COLO668 (cell line): ENCODE data around the gene SPRED2.
A peak's percentile ranks its signal among the peaks of the same experiment; 100 is the strongest.

Experiments used
- DNase-seq: peaks from one replicate; lab custom pipeline; 2025; ENCODE audit not compliant: unreplicated experiment; lab: John Stamatoyannopoulos, UW

The SPRED2 gene

DNA sequence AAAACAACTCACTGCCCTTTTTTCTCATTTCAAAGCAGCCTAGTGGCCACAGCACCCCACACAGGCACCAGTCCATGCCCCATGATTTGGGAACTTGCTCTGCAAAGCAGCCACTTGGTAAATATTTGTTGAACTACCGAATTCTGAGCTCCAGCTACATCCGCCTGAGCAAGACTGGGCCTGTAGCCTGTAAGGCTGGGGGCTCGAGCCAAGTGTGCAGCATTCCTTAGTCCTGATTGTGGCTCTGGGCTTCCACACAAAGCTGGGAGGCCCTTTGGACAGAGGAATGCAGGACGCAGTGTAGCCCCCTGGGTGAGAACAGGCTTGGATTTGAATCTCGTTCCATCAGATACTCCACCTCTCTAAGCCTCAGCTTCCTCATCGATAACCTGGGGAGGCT lies 116.3 kb downstream of the SPRED2 start:
- DNase-seq: no peak

GRCh38 chr2:65314801-65315441 lies 117.5 kb downstream of the SPRED2 start:
- no peak for DNase-seq

GRCh38 chr2:65313954-65314256 lies 118.5 kb downstream of the SPRED2 start:
- DNase-seq: no peak

GRCh38 chr2:65313126-65313953 lies 119.1 kb downstream of the SPRED2 start:
- DNase-seq: no peak

DNA sequence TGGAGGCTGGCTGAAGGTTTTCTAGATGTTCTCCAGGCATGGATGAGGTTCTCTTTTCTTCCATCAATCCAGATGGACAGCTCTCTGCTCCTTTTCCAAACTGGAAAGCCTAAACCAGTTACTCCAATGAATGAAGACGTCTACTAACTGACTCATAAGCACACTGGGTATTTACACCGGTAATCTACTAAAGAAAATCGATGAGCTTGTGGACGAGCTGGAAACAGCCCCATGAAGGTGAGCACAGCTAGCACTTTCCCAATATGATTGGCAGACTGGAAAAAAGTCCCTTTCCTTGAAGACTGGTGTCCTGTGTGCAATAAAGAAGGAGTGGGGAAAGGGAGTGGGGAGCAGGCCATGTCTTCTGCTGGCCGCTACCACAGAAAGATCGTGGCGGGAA lies 120.8 kb downstream of the SPRED2 start:
- no peak for DNase-seq

DNA sequence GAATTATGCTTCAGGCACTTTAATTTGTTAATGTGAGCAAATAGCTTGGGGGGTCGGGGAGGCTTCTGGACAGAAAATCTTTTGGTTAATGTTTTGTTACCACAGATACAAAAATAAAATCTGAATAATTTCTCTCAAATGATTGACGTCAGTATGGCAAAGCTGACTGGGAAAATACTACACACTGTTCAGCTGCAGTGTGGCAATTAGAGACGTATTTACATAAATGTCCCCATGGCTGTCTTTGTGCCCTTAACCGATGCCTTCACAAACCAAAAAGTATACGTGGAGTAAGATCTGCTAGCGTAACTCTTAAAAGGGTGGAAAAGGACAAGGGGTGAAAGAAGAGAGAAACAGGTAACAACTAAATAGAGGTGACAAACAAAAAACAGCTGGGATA lies 121.3 kb downstream of the SPRED2 start:
- no peak for DNase-seq

- DNase-seq: no peak
Observed at GRCh38 chr2:65309699-65310098, 122.7 kb downstream of the SPRED2 start.

DNA sequence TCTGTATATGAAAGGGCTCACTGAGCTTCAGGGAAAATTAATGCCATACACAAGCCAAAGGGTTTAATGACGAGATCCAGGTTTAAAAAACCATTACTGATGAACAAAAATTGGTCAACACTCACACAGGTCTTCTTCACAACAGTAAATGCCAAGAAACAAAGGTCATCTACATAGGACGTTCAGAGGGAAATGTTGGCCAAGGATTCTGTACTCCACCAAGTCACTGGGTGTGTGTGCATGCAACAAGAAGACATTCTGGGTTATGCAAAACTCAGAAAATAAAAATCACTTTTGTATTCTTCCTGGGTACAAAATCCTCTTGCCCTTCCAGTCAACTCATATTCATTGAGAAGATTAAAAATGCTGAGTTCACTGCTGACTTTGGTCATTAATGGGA lies 126.5 kb downstream of the SPRED2 start:
- no peak for DNase-seq

DNA sequence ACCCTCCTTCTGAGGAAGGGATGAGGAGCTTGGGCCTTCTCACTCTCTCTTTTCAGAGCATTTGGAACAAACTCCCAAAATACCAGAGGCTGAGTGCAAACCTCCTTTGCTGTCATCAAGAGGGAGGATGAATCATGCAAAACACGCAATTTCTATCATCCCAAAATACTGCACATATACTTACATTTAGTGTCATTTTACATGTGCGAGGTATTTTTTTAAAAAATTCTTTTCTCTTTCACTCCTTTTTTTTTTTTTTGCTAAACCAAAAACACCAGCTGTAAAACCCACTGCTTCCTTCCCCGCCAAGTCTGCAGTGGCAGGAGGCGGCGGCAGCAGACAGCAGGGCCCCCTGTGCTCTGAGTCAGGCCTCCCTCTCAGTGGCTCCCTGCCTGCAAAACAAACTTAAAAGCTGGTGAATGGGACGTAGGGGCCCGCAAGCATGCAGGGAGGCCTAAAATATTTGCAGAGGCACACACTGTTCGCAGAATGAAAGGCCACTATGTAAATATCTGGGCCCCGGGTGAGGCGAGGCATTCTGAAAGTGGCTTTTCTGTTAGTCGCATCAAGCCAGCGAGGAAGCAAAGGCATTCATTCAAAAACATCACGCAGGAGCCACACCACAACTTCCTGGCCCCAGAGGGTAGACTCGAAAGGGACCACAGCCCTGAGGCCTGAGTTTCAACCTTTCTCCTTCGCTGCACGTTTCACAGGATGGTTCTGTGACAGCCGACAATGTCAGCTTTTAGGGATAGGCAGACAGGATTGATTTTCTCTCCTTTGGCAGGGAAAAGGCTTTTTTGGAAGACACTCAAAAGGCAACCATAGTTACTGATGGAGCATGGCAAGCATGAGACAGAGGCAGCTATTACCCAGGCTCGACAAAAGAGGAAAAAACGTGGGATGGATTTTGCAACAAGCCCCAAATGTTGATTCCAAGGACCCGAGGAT lies 131.4 kb downstream of the SPRED2 start:
- peak; percentile 55 for DNase-seq

- DNase-seq: no peak
Observed at GRCh38 chr2:65300134-65300760, 132.2 kb downstream of the SPRED2 start.

DNA sequence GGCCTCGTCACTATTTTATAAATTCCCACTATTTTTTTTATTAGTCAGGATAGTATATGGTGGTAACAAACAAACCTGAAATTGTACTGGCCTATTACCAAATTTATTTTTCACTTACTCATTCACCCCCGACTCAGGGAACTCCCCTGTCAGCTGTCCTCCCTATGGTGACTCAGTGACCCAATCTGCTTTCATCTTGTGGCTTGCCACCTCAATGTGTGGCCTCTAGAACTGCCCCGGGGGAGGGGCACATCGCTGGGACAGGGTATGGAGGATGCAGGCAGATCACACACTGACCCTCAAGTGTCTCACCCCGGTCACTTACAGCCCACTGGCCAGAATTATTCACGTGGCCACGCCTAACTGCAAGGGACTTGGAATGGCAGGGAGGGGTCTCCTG lies 133.2 kb downstream of the SPRED2 start:
- DNase-seq: no peak

GRCh38 chr2:65298089-65298488 lies 134.3 kb downstream of the SPRED2 start:
- DNase-seq: no peak

GRCh38 chr2:65297544-65297943 lies 134.9 kb downstream of the SPRED2 start:
- DNase-seq: no peak

- no peak for DNase-seq
Observed at GRCh38 chr2:65296971-65297370, 135.4 kb downstream of the SPRED2 start.

DNA sequence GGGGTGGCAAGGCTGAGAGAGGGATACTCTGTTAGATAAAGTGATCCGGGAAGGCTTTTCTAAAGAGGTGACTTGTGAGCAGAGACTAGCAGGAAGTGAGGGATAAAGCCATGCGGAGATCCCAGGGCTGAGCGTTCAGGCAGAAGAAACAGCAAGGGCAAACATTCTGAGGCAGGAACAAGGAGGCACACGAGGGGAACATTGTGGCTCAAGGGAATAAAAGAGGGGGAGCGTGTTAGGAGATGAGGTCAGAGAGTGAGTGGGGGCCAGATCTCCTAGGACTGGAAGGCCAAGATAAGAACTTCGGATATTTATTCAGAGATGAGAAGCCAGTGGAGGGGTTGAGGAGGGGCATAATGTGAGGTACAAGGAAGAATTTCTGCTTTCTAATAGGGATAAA lies 137.7 kb downstream of the SPRED2 start:
- no peak for DNase-seq

GRCh38 chr2:65294136-65294535 lies 138.3 kb downstream of the SPRED2 start:
- no peak for DNase-seq

DNA sequence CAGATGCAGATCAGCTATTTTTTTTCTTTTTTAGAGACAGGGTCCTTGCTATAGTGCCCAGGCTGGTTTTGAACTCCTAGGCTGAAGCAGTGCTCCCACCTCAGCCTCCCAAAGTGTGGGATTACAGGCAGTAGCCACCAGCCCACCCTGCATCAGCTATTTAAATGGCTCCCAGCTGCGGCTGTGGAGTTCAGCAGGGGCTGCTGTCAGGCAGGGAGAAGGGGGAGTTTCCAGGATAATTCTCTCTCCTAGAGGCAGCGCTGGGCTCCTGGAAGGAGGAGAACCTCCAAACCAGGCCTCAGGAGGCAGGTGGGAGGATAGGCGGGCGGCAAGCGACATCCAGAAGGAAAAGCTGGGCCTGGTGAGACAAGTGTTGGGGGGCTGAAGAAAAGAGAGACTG lies 139.0 kb downstream of the SPRED2 start:
- no peak for DNase-seq

DNA sequence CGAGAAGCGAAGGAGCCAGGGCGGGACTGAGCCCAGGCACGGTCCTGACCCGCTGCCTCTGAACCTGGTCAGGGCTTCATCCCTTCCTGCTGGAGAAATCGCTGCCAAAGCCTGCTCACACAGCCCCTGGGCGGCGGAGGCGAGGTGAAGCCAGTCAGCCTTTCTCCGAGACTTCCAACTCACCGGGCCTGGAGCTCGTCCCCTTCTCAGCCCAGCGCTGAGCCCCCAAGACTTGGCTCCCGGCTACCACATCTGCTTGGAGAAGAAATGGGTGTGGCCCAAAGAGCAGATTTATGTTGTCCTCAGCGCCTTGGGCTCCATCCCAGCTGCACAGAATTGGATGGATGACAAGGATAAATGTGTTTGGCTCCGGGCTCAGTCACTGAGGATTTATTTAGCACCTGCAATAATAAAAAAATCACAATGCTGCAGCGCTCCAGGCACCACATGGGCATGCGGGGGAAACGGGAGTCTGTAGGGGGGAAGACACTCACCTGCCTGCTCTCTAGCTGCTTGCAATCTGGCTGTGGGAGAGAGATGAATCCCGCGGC lies 139.9 kb downstream of the SPRED2 start:
- DNase-seq: no peak

GRCh38 chr2:65292106-65292400 lies 140.3 kb downstream of the SPRED2 start:
- no peak for DNase-seq

DNA sequence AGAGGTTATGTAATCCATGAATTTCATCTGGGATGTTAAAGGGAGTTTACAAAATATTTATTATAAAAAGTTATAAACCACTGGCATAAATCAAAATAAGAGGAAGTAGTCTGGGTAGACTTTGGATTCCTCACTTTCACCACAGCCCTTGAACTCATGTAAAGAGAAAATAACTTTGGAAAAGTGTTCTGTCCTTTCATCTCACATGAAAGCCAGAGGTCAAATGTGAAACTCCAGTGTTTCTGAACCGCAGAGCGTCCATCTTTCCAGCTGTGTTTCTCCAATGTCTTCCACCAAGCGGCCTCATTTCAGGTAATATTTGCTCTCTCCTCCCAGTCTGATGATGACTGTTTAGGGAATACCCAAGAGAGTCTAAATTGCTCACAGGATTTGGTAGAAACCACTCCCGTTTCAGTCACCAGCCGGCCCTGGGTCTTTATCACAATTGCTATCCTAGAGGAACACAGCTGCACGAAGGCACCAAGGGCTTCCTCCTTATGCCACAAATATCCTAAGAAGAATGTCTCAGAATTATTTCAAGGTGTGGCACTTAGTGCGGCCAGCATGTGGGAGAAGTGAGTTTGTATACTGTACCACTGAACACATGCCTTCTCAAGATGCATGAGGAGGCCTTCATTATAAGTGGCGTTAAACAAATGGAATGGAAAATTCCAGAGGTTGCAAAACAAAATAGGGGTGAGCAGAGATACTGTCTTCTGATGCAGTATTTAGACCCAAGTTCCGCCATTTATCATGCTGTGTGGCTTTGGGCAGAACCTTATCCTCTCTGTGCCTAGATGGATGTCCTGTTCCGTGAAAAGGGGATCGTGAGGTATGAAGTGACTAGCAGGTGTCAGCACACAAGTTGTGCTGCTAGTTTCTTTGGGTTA lies 140.9 kb downstream of the SPRED2 start:
- no peak for DNase-seq
